ENCODE results near the gene ADARB2.

Gene ADARB2

GRCh38 chr10:1395025-1395480 lies 342.3 kb downstream of the ADARB2 start:
- FAIRE-seq = no peak
- DNase-seq (ENCODE audit: insufficient read length, low spot score) = no peak
- no peak for TF ChIP-seq PAX5 (IDR thresholded peaks at IDR 0.05; ENCODE audit: insufficient read depth, low read length, severe bottlenecking)
- TF ChIP-seq POLR2A (IDR thresholded peaks at IDR 0.05; ENCODE audit: low read depth, low read length) = no peak
- no peak for TF ChIP-seq POU2F2 (IDR thresholded peaks at IDR 0.05; ENCODE audit: low read depth, low read length)
- no peak for TF ChIP-seq TAF1 (IDR thresholded peaks at IDR 0.05; ENCODE audit: low read depth, low read length)
- no peak for TF ChIP-seq SPI1 (IDR thresholded peaks at IDR 0.05; ENCODE audit: low read depth, low read length)
- no peak for TF ChIP-seq POLR2AphosphoS5 (IDR thresholded peaks at IDR 0.05; ENCODE audit: low read depth, low read length)

GRCh38 chr10:1394155-1394912 lies 343.0 kb downstream of the ADARB2 start:
- DNase-seq (ENCODE audit: insufficient read length, low spot score) (no peak), FAIRE-seq (no peak)
- TF ChIP-seq SPI1 (IDR thresholded peaks at IDR 0.05; ENCODE audit: low read depth, low read length) (no peak), PAX5 (IDR thresholded peaks at IDR 0.05; ENCODE audit: insufficient read depth, low read length, severe bottlenecking) (no peak), POLR2A (IDR thresholded peaks at IDR 0.05; ENCODE audit: low read depth, low read length) (no peak)

GRCh38 chr10:1393481-1393880 lies 343.8 kb downstream of the ADARB2 start:
- DNase-seq (ENCODE audit: insufficient read length, low spot score) (no peak), FAIRE-seq (no peak)
- TF ChIP-seq TAF1 (IDR thresholded peaks at IDR 0.05; ENCODE audit: low read depth, low read length) (no peak), POLR2AphosphoS5 (IDR thresholded peaks at IDR 0.05; ENCODE audit: low read depth, low read length) (no peak), POLR2A (IDR thresholded peaks at IDR 0.05; ENCODE audit: low read depth, low read length) (no peak), POU2F2 (IDR thresholded peaks at IDR 0.05; ENCODE audit: low read depth, low read length) (no peak), SPI1 (IDR thresholded peaks at IDR 0.05; ENCODE audit: low read depth, low read length) (no peak), PAX5 (IDR thresholded peaks at IDR 0.05; ENCODE audit: insufficient read depth, low read length, severe bottlenecking) (no peak)

- no peak for DNase-seq (ENCODE audit: insufficient read length, low spot score)
- no peak for TF ChIP-seq PAX5 (IDR thresholded peaks at IDR 0.05; ENCODE audit: insufficient read depth, low read length, severe bottlenecking)
- no peak for TF ChIP-seq TAF1 (IDR thresholded peaks at IDR 0.05; ENCODE audit: low read depth, low read length)
- TF ChIP-seq POLR2A (IDR thresholded peaks at IDR 0.05; ENCODE audit: low read depth, low read length) = no peak
- no peak for TF ChIP-seq POLR2AphosphoS5 (IDR thresholded peaks at IDR 0.05; ENCODE audit: low read depth, low read length)
- TF ChIP-seq POU2F2 (IDR thresholded peaks at IDR 0.05; ENCODE audit: low read depth, low read length) = no peak
- TF ChIP-seq SPI1 (IDR thresholded peaks at IDR 0.05; ENCODE audit: low read depth, low read length) = no peak
- no peak for FAIRE-seq
Observed at GRCh38 chr10:1392127-1392526, 345.2 kb downstream of the ADARB2 start.

GRCh38 chr10:1390200-1390599 lies 347.1 kb downstream of the ADARB2 start:
- DNase-seq (ENCODE audit: insufficient read length, low spot score) (no peak), FAIRE-seq (no peak)
- TF ChIP-seq POLR2AphosphoS5 (IDR thresholded peaks at IDR 0.05; ENCODE audit: low read depth, low read length) (no peak), SPI1 (IDR thresholded peaks at IDR 0.05; ENCODE audit: low read depth, low read length) (no peak), POU2F2 (IDR thresholded peaks at IDR 0.05; ENCODE audit: low read depth, low read length) (no peak), PAX5 (IDR thresholded peaks at IDR 0.05; ENCODE audit: insufficient read depth, low read length, severe bottlenecking) (no peak), POLR2A (IDR thresholded peaks at IDR 0.05; ENCODE audit: low read depth, low read length) (no peak), TAF1 (IDR thresholded peaks at IDR 0.05; ENCODE audit: low read depth, low read length) (no peak)

- TF ChIP-seq POLR2A (IDR thresholded peaks at IDR 0.05; ENCODE audit: low read depth, low read length) (no peak), POLR2AphosphoS5 (IDR thresholded peaks at IDR 0.05; ENCODE audit: low read depth, low read length) (no peak), SPI1 (IDR thresholded peaks at IDR 0.05; ENCODE audit: low read depth, low read length) (no peak), POU2F2 (IDR thresholded peaks at IDR 0.05; ENCODE audit: low read depth, low read length) (no peak), TAF1 (IDR thresholded peaks at IDR 0.05; ENCODE audit: low read depth, low read length) (no peak), PAX5 (IDR thresholded peaks at IDR 0.05; ENCODE audit: insufficient read depth, low read length, severe bottlenecking) (no peak)
- FAIRE-seq (no peak), DNase-seq (ENCODE audit: insufficient read length, low spot score) (no peak)
Observed at GRCh38 chr10:1384026-1384425, 353.3 kb downstream of the ADARB2 start.

- DNase-seq (ENCODE audit: insufficient read length, low spot score) = no peak
- no peak for FAIRE-seq
- no peak for TF ChIP-seq PAX5 (IDR thresholded peaks at IDR 0.05; ENCODE audit: insufficient read depth, low read length, severe bottlenecking)
Observed at GRCh38 chr10:1382711-1383110, 354.6 kb downstream of the ADARB2 start.

- TF ChIP-seq POU2F2 (IDR thresholded peaks at IDR 0.05; ENCODE audit: low read depth, low read length) = no peak
- no peak for TF ChIP-seq POLR2AphosphoS5 (IDR thresholded peaks at IDR 0.05; ENCODE audit: low read depth, low read length)
- no peak for TF ChIP-seq POLR2A (IDR thresholded peaks at IDR 0.05; ENCODE audit: low read depth, low read length)
- no peak for TF ChIP-seq PAX5 (IDR thresholded peaks at IDR 0.05; ENCODE audit: insufficient read depth, low read length, severe bottlenecking)
- TF ChIP-seq SPI1 (IDR thresholded peaks at IDR 0.05; ENCODE audit: low read depth, low read length) = no peak
- TF ChIP-seq TAF1 (IDR thresholded peaks at IDR 0.05; ENCODE audit: low read depth, low read length) = no peak
- no peak for DNase-seq (ENCODE audit: insufficient read length, low spot score)
- FAIRE-seq = no peak
Observed at GRCh38 chr10:1381339-1381738, 356.0 kb downstream of the ADARB2 start.

GRCh38 chr10:1380088-1380671 lies 357.1 kb downstream of the ADARB2 start:
- TF ChIP-seq TAF1 (IDR thresholded peaks at IDR 0.05; ENCODE audit: low read depth, low read length) (no peak), POLR2A (IDR thresholded peaks at IDR 0.05; ENCODE audit: low read depth, low read length) (no peak), SPI1 (IDR thresholded peaks at IDR 0.05; ENCODE audit: low read depth, low read length) (no peak), PAX5 (IDR thresholded peaks at IDR 0.05; ENCODE audit: insufficient read depth, low read length, severe bottlenecking) (no peak), POLR2AphosphoS5 (IDR thresholded peaks at IDR 0.05; ENCODE audit: low read depth, low read length) (no peak), POU2F2 (IDR thresholded peaks at IDR 0.05; ENCODE audit: low read depth, low read length) (no peak)
- DNase-seq (ENCODE audit: insufficient read length, low spot score) (no peak), FAIRE-seq (no peak)

- FAIRE-seq = no peak
- TF ChIP-seq POU2F2 (IDR thresholded peaks at IDR 0.05; ENCODE audit: low read depth, low read length) = no peak
- no peak for TF ChIP-seq POLR2AphosphoS5 (IDR thresholded peaks at IDR 0.05; ENCODE audit: low read depth, low read length)
- TF ChIP-seq SPI1 (IDR thresholded peaks at IDR 0.05; ENCODE audit: low read depth, low read length) = no peak
- TF ChIP-seq TAF1 (IDR thresholded peaks at IDR 0.05; ENCODE audit: low read depth, low read length) = no peak
- no peak for TF ChIP-seq POLR2A (IDR thresholded peaks at IDR 0.05; ENCODE audit: low read depth, low read length)
- no peak for DNase-seq (ENCODE audit: insufficient read length, low spot score)
Observed at GRCh38 chr10:1379601-1380000, 357.7 kb downstream of the ADARB2 start.
